COLO829 (cell line): ENCODE measurements around the gene NECAP2.
"Not testable (repeated sequence)": the region's sequence is repeated elsewhere in the genome, so short reads cannot be mapped to it uniquely, and the experiment has no call there.

Experiments used
- DNase-seq: peaks from one replicate; pipeline ENCODE4 v3.0.0; 2012; ENCODE audit warnings: low spot score

Gene NECAP2

DNA sequence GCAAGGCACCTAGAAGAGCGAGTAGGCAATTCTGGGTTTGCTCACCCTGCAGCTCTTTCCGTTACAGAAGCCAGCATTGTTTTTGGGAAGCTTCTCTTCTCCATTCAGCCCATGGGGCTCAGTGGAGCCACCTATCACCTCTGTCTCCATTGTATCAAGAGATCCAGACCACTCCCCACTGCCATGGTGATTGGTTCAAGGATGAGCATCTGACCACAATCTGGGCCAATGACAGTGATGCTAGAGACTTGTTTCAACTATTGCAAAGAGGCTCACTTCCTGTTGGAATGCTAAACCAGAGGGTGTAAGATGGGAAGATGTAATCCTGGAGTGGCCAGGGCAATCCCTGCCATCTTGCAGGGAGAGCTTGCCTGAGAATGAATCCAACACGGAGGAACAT lies 9.9 kb upstream of the NECAP2 start:
- no peak for DNase-seq

DNA sequence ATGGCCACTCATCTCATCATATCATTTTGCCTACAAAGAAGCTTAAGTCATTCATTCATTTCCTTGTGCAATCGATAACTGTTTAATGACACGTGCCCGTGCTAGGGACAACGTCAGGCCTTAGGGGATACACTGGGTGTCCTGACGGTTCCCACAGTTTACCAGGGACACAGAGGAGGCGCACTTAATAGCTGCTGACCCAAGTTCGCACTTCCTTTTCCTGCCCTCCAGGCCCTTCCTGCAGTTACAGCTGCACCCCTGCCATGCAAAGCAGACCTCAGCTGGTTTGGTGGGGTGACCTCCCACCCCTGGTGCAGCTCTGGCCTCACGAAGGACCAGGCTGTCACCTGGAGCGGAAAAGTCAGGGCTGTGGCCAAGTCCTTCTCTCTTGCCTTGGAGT lies 7.5 kb upstream of the NECAP2 start:
- DNase-seq, result no peak

DNA sequence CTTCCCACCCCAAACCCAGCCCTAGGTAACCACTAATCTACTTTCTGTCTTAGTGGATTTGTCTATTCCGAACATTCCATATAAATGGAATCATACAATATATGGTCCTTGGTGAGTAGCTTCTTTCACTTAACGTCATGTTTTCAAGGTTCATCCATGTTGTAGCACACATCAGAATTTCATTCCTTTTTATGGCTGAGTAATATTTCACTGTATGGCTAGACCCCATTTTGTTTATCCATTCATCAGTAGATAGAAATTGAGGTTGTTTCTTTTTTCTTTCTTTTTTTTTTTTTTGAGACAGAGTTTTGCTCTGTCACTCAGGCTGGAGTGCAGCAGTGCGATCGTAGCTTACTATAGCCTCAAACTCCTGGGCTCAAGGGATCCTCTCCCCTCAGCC lies 6.5 kb upstream of the NECAP2 start:
- DNase-seq, result no peak

DNA sequence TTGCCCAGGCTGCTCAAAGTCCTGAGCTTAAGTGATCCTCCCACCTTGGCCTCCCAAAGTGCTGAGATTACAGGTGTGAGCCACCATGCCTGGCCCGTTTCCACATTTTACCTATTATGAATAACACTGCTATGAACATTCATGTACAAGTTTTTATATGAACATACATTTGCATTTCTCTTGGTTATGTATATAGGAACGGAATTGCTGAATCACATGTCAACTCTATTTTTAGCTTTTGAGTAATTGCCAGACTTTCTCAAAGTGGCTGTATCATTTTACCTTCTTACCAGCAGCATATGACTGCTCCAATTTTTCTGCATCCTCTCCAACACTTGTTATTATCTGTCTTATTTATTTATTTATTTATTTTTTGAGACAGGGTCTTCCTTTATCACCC lies 6.0 kb upstream of the NECAP2 start:
- DNase-seq, result no peak

DNA sequence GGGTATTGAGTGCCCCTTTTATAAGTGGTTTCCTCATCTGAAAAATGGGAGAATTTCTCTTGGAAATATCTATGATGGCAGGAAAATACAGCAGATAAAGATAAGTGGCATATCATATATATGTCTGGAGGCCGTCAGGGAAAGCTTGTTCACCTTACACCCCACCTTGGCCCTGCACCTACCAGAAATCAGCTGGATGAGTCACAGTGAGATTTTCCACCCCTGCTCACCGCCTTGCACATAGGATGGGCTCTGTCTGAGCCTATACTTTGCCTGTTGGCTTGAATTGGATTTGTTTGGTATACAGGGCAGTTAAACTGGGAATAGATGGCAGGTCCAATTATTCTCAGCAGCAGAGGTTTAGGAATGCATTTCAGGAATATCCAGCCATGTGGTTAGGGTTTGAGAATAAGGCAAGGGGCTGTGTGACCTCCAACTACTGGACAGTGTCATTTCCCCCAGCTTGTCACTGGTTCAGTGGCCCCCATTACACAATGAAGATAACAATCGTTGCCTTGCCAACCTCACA lies 3.5 kb upstream of the NECAP2 start, which contains the start of gene SPATA21:
Gene SPATA21, minus strand, starts transcription at position 479 of the 529 bp plus-strand sequence. CDS start 6,053 bp downstream, outside the sequence.
- no peak for DNase-seq

DNA sequence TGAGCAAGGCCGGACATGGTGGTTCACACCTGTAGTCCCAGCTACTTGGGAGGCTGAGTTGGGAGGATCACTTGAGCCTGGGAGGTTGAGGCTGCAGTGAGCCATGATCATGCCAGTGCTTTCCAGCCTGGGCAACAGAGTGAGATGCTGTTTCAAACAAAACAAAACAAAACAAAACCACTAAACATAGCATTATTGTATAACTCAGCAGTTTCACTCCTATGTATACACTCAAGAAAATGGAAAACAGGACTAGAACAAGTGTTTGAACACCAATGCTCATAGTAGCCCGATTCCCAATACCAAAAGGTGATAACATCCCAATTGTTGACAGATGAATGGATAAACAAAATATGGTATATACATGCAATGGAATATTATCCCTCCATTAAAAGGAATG lies 2.0 kb upstream of the NECAP2 start:
- no peak for DNase-seq

DNA sequence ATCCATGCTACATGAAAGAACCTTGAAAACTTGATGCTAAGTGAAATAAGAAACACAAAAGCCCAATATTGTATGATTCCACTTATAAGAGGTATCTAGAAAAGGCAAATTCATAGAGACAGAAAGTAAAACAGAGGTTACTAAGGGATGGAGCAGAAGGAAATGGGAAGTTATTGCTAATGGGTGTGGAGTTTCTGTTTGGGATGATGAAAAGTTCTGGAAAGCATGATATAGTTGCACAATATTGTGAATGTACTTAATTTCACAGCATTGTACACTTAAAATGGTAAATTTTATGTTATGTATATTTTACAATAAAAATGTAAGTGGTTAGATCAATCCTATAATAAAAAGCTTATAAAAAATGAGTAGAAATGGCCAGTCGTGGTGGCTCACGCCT lies 1.6 kb upstream of the NECAP2 start:
- DNase-seq, result no peak

DNA sequence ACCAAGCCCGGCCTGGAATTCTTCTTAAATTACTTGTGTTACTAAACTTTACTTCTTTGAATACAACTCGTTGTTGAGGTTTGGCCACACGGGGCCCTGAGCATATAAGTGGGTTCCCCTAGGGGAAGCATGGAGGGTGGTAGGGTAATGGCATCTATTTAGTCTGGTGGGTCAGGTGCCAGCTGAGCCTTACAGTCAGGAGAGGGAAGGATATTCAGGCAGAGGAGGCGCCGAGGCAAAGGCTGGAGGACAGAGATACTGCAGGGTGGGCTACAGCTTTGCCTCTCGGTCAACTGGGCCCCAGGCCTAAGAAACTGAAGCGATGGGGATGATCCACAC lies 424 bp upstream of the NECAP2 start:
- DNase-seq, result no peak

DNA sequence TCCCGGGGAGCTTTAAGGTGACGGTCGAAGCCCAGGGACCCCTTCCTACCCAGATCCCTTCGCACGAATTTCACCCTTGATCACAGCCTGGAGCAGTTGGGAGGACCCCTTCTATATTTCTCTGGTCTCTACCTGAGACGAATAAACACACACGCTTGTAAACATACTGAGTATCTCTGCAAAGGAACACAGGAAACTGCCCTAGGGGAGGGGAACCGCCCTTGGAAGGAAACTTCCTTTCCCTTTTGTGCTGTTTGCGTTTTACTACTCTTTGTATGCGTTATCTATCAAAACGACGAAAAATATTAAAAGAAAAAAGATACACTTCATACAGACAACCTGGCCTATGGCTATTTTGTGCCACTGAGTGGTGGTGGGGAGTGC lies 750 bp downstream of the NECAP2 start:
- DNase-seq, result no peak

DNA sequence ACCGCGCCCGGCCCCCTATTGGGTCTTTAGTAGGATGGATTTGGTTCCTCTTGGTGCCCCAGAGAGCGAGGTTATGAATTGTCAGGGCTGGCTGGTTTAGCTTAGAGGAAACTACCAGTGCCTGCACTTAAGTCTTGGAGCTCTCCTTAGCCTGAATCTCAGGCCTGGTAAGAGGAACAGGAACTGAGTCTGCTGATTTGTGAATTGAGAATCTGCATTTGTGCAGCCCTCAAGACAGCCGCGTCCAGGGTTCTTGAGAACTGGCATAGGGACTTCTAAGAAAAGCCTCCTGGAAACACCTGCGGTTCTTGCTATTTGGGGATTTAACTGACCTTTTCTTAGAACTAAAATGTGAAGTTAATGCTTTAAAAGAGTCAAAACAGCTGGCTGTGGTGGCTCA lies 1.7 kb downstream of the NECAP2 start:
- no peak for DNase-seq

DNA sequence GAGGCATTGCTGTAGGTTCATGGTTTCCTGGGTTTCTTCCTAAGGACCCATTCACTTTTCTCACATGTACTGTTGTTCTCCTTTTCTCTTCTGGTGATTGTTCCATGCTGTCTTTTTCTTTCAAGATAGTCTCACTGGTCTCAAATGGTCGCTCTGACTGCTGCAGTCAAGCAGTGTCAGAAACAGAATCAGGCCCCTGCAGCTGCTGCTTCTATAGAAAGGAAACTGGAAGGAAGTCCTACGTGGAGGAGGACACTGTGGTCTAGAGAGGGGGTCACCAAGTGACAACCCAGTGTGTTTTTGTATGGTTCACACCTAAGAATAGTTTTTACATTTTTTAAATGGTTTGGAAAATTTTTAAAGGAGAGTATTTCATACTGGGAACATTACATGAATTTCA lies 2.4 kb downstream of the NECAP2 start:
- DNase-seq, result no peak

DNA sequence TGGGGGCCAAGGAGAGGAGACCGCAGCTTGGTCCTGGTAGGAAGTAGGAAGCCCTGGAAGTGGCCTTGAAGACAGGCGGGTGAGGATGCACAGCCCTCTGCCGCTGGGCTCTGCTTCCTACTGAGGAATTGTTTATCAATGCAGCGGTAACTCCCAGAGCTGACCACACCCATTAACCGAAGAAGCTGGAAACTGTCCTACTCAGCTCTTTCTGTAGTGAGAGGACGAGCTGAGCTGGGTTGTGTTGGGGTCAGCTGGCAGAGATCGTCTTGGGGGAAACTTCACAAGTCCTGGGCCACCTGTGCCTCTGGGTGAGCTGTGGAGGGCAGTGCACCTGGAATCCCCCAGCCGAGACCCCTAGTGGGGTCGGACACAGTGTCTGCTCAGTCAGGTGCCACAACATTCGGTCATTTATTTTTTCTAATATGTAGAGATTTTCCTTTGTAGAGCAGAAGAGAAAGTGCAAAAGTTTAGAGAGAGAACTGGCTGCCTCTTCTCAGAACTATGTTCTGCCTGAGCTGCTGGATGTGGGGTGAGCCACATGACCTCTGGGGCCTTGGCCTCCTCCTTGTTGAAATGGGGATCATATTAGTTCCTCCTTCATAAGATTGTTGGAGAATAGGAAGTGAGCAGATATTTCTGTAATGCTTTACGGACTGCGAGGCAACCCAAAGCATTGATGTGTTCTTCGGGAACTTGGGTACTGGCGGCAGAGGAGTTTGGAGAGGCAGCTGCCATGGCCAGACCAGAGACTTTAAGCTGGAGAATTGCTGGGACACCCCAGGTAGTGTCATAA lies 3.6 kb downstream of the NECAP2 start:
- no peak for DNase-seq

DNA sequence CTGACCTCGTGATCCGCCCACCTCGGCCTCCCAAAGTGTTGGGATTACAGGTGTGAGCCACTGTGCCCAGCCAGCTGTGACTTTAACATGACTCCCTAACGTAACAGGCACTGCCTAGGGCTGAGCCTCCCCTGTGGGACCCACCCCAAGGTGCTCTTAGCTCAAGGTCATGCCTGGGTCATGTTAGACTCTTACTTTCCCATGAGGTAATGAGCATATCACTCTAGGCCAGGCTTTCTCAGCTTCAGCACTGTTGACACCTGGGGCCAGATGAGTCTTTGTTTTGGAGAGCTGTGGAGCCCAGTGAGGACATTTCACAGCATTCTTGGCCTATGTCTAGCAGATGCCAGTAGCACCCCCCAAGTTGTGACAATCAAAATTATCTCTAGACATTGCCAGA lies 4.5 kb downstream of the NECAP2 start:
- no peak for DNase-seq

DNA sequence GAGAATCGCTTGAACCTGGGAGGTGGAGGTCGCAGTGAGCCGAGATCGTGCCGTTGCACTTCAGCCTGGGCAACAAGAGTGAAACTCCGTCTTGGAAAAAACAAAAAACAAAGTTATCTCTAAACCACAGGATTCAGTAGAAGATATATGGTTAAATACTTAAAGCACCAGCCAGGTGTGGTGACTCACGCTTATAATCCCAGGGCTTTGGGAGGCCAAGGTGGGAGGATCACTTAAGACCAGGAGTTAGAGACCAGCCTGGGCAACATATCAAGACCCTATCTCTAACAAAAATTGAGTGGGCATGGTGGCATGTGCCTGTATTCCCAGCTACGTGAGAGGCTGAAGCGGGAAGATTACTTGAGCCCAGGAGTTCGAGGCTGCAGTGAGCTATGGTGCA lies 5.6 kb downstream of the NECAP2 start:
- DNase-seq, result no peak

DNA sequence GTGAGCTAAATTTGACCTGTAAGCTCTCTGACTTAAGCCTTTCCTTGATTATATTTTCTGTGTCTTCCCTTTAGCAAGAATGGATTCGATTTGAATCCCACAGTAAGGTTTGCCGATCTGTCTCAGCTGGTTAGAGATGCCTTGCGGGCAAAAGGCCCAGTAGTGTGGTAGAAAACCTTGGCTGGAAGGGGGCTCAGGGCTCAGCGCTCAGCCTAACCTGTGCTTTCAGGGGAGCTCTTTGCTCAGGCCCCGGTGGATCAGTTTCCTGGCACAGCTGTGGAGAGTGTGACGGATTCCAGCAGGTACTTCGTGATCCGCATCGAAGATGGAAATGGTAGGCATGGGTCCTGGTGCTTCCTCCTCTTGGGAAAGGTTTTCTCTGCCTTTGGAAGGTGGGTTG lies 7.1 kb downstream of the NECAP2 start:
- DNase-seq, result no peak

DNA sequence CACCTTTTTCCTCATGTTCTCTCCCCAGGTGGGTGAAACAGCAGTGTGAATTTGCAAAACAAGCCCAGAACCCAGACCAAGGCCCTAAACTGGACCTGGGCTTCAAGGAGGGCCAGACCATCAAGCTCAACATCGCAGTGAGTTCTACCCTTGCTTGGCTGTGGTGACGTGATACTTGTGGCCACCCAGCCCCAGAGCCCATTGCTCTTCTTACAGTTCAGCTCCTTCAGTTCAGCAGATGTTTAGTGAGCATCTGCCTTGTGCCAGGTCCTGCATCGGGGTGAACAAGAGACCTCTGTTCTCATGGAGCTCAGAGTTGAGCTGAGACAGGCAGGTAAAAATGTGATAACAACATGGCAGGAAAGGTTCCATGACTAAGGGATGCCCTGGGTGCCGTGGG lies 8.5 kb downstream of the NECAP2 start:
- no peak for DNase-seq

DNA sequence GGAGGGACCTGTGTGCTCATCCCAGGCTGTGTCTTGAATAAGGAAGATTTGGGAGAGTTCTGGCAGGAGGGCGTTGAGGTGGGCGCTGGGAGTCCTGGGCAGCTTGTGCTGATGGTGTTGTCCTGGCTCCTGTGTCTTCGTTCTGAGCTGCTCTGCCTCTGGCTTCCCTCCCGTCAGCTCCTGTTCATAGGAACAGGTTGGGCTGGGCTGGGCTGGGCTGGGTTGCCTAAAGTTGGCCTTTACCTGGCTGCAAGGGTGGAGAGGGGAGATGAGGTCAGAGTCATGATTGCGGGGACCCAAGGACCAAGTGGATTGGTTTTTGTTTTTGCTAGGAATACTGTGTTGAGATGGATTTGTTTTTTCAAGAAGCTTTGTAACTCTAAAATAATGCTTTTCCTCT lies 9.1 kb downstream of the NECAP2 start:
- no peak for DNase-seq

DNA sequence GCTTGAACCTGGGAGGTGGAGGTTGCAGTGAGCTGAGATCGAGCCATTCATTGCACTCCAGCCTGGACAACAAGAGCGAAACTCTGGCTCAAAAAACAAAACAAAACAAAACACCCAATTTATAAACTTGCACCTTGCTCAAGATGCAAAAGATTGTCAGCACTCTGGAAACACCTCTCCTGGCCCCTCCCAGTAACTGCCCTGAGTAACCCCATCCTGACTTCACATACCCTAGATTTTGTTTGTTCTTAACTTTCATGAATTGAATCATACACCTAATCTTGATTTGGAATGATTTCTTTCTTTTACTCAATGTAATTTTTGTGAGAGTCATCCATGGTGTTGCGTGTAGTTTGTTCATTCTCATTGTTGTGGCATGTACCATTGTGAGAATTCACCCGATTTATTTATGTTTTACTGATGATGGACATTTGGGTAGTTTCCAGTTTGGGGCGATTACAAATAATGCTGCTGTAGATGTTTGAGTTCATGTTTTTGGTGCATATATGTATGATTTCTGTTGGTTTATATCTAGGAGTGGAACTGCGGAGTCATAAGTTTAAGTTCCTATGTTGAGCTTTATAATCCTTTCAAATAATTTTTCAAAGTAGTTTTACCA lies 10.4 kb downstream of the NECAP2 start:
- no peak for DNase-seq

DNA sequence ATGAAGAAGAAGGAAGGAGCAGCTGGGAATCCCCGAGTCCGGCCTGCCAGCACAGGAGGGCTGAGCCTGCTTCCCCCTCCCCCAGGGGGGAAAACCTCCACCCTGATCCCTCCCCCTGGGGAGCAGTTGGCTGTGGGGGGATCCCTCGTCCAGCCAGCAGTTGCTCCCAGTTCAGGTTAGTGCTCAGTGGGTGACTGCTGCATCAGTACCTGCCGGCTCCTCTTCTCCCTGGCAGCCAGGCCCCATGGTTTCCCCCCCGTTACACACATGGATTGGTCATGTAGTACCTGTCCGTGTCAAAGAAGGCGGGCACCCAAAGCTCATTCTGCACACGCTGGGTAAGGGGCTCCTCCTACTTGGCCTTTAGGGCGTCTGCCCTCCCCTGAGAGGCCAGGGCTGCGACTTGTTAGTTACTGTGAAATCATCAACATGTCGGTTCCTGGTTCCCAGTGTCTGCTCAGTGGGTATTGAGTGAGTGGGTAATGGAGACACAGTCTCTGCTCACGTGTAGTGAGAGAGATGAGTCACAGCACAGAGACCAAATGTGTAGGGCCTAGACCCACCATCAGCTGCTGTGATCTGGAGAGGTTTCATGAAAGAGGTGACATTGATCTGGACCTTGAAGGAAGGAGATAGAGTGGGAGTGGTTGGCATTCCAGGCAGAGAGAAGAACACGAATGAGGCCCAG lies 11.5 kb downstream of the NECAP2 start:
- DNase-seq, result no peak

DNA sequence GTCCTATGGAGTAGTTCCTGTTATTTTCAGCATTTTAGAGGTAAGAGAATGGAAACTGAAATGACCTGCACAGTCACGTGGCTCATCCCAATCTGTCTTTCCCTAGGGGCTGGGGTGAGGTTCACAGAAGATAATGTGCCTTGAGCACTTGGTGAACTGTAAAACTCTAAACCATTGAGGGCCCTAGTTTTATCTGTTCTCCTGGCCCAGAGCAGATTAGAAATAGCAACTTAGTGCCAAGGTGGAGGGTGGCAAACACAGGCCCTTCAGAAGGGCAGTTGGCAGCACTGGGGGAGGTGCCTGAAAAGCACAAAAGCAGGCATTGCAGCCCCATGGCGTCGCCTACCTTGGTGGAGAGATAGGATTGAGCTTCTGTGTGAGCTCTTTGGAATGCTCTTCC lies 14.4 kb downstream of the NECAP2 start:
- DNase-seq, result not testable (repeated sequence)

DNA sequence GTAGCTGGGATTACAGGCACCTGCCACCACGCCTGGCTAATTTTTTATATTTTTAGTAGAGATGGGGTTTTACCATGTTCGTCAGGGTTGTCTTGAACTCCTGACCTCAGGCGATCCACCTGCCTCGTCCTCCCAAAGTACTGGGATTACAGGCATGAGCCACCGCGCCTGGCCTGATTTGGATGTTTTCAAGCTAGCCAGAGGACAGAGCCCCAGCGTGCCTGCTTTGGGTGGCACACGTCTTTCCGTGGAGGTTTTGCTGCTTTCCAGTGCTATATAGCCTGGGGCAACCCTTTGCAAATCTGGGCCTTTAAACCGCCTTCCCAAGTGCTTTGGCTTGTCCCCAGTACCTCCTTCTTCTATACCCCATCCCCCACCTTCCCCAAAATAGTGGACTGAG lies 15.6 kb downstream of the NECAP2 start:
- not testable (repeated sequence) for DNase-seq

DNA sequence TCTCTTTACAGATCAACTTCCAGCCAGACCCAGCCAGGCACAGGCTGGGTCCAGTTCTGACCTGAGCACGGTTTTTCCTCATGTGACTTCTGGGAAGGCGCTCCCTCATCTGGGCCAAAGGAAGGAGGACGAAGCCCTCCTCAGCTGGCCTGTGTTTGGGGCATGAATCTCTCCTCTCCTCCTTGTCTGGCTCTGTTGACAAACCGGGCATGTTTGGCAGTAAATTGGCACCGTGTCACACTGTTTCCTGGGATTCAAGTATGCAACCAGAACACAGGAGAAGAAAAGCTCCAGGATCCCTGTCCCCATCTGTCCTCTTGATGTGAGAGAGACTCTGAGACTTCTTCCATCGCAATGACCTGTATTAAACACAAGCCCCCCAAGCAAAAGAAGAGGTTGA lies 18.3 kb downstream of the NECAP2 start:
- DNase-seq, result no peak

DNA sequence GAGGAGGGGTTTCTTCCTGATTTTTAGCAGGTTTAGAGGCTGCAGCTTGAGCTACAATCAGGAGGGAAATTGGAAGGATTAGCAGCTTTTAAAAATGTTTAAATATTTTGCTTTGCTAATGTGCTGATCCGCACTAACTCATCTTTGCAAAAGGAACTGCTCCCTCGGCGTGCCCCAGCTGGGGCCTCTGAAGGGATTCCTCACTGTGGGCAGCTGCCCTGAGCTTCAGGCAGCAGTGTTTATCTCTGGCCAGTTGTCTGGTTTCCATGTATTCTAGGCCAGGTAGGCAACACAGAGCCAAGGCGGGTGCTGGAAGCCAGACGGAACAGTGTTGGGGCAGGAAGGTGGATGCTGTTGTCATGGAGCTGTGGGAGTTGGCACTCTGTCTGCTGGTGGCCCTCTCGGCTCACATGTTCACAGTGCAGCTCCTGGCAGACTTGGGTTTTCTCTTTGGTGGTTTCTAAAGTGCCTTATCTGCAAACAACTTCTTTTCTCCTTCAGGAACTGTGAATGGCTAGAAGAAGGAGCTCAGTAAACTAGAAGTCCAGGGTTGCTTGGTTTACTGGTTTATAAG lies 18.9 kb downstream of the NECAP2 start:
- DNase-seq, result no peak
